Mesothelial cell of epicardium (in vitro differentiated cells): ENCODE measurements around the gene TAL1. TPM values are rescaled to one million over a fixed set of nuclear protein-coding genes. Genes with fewer than 3 reads are reported as not detected.

Experiments
- DNase-seq, 2 experiments: peaks; one replicate each; pipeline ENCODE4 v3.0.0; 2021; ENCODE audit warnings: low spot score in 2 of 2; ENCODE audit not compliant: unreplicated experiment in 2 of 2
- H3K27ac Mint-ChIP-seq: 2 replicates; pipeline ENCODE4 v1.8.0; 2021; ENCODE audit warnings: mixed read lengths
- H3K27me3 Mint-ChIP-seq: 2 replicates; pipeline ENCODE4 v1.8.0; 2021; ENCODE audit warnings: low read depth, mixed read lengths
- H3K36me3 Mint-ChIP-seq: 2 replicates; pipeline ENCODE4 v1.8.0; 2021; ENCODE audit warnings: mixed read lengths
- H3K4me1 Mint-ChIP-seq: 2 replicates; pipeline ENCODE4 v1.8.0; 2021; ENCODE audit warnings: mixed read lengths
- H3K4me3 Mint-ChIP-seq: 2 replicates; pipeline ENCODE4 v1.8.0; 2021; ENCODE audit warnings: mild to moderate bottlenecking, moderate library complexity, mixed read lengths
- H3K9me3 Mint-ChIP-seq: 2 replicates; pipeline ENCODE4 v1.8.0; 2021; ENCODE audit warnings: mixed read lengths
- total RNA-seq: library from RNA; stranded (reverse); gene quantifications from 3 replicates; pipeline ENCODE4 v1.2.1, GENCODE V29; 2021
- TF ChIP-seq, protein P1 (sequence below): fragments of 200-600 bp; sonication (generic); IDR thresholded peaks from one replicate; pipeline ENCODE4 v1.5.0; 2021; ENCODE audit warnings: antibody characterized with exemption; ENCODE audit not compliant: unreplicated experiment

The TAL1 gene
- total RNA-seq, 1 donor from 2014 or later: not detected

DNA sequence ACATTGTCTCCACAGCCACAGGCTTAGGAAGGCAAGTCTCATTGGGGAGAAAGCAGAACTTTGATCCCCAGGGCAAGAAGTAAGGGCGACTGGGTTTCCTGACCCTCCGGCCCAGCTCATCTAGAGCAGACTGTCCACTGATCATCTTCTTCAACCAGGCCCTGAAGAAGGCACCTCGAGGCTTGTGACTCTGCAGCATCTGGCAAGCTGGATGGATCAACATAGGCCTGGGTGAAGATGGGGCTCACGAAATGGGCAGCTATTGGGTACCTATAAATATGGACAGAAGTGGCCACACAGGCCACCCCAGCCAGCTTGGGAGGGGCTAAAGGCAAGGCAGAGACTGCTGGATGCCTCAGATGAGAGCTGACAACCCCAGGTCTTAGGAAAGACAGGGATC lies 13.0 kb downstream of the TAL1 start:
- H3K4me1 Mint-ChIP-seq: peaks cover 3% of the 10 kb centered on the region
- H3K4me3 Mint-ChIP-seq: no peak overlapping the region
- TF ChIP-seq, protein P1, sequence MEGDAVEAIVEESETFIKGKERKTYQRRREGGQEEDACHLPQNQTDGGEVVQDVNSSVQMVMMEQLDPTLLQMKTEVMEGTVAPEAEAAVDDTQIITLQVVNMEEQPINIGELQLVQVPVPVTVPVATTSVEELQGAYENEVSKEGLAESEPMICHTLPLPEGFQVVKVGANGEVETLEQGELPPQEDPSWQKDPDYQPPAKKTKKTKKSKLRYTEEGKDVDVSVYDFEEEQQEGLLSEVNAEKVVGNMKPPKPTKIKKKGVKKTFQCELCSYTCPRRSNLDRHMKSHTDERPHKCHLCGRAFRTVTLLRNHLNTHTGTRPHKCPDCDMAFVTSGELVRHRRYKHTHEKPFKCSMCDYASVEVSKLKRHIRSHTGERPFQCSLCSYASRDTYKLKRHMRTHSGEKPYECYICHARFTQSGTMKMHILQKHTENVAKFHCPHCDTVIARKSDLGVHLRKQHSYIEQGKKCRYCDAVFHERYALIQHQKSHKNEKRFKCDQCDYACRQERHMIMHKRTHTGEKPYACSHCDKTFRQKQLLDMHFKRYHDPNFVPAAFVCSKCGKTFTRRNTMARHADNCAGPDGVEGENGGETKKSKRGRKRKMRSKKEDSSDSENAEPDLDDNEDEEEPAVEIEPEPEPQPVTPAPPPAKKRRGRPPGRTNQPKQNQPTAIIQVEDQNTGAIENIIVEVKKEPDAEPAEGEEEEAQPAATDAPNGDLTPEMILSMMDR: no peak
- H3K27me3 Mint-ChIP-seq: peaks cover 19% of the 10 kb centered on the region
- no peak overlapping the region for H3K27ac Mint-ChIP-seq
- H3K9me3 Mint-ChIP-seq: no peaks in the 10 kb centered on the region
- DNase-seq: no peak
- no peaks in the 10 kb centered on the region for H3K36me3 Mint-ChIP-seq

DNA sequence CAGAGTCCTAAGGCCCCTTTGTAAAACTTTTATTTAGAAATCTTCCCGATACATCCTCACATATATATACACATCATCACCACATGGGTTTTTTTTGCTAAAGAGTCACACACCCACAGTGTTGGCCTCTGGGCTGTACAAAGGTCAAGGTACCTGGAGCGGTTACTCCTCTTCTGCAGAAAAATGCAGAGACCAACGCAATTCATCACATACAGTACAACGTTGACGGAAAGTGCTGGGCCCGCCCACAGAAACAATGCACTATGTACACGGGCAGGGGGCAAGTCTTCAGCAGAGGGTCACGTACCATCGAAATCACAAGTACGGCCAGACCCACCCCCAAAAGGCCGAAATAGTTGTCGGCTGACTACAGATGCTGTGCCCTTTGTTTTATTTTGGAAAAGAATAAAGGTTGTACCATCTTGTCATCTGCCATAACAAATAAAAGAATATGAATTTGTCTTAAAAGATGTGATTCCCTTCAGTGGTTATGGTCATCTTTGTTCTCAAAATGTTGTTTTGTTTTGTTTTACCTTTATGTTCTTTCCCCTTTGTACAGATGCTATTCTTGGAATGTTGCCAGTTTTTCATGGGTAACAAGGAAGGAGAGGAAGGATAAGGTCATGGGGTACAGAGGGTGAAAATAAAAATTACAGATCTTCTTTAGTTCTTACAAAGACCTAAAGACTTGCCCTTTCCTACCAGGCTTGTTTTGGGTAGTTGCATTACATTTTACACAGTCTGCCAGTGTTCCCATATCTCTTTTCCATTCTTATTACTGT lies 15.6 kb downstream of the TAL1 start:
- H3K4me1 Mint-ChIP-seq: peaks cover 3% of the 10 kb centered on the region
- H3K27ac Mint-ChIP-seq: no peak overlapping the region
- TF ChIP-seq, protein P1: no peak
- no peak overlapping the region for H3K4me3 Mint-ChIP-seq
- no peaks in the 10 kb centered on the region for H3K36me3 Mint-ChIP-seq
- DNase-seq: no peak
- no peaks in the 10 kb centered on the region for H3K9me3 Mint-ChIP-seq
- H3K27me3 Mint-ChIP-seq: peaks cover 19% of the 10 kb centered on the region

DNA sequence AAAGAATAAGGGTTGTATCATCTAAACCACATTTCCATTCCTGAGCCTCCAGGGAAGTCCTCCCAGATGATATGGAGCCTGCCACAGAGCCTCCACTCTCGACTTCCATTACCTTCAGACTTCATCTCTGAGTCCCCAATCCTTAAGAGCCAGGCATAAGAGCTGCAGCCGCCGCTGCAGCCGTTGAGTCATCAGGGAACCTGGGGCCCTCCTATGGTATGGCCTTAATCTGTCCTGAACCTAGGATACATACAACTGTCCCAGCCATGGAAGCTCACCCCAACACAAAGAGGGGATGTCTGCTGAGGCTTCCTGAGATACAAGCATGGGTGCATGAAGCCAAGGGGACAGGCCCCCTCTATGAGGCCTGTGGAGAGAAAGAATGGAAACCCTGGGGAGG lies 16.3 kb downstream of the TAL1 start:
- TF ChIP-seq, protein P1: no peak
- no peak overlapping the region for H3K4me3 Mint-ChIP-seq
- H3K27me3 Mint-ChIP-seq: peaks cover 21% of the 10 kb centered on the region

DNA sequence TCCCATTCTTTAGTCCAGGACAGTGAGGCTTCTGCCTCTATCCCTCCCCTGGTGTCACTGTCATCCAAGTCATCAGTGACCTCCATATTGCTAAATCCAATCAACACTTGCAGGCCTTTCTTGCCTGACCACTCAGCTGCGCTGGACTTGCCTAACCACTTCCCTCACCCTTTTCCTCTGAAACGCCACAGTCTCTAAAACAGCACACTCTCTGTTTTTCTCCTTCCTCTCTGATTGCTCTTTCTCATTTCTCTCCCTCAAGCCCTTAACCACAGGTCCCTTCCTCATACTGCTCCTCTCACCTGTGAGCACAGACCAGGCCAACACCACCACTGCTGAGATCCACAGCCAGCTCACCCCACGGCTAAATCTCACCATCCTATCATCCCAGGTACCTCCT lies 17.5 kb downstream of the TAL1 start:
- DNase-seq: no peak
- peaks cover 30% of the 10 kb centered on the region for H3K27me3 Mint-ChIP-seq
- no peaks in the 10 kb centered on the region for H3K36me3 Mint-ChIP-seq
- no peak overlapping the region for H3K4me3 Mint-ChIP-seq
- no peaks in the 10 kb centered on the region for H3K9me3 Mint-ChIP-seq
- H3K27ac Mint-ChIP-seq: no peak overlapping the region
- TF ChIP-seq, protein P1: no peak
- peaks cover 3% of the 10 kb centered on the region for H3K4me1 Mint-ChIP-seq

More for the DNA sequence above, 16.3 kb downstream of the TAL1 start:
- Mint-ChIP-seq H3K27ac (no peak overlapping the region), H3K4me1 (peaks cover 3% of the 10 kb centered on the region), H3K9me3 (no peaks in the 10 kb centered on the region), H3K36me3 (no peaks in the 10 kb centered on the region)
- no peak for DNase-seq

DNA sequence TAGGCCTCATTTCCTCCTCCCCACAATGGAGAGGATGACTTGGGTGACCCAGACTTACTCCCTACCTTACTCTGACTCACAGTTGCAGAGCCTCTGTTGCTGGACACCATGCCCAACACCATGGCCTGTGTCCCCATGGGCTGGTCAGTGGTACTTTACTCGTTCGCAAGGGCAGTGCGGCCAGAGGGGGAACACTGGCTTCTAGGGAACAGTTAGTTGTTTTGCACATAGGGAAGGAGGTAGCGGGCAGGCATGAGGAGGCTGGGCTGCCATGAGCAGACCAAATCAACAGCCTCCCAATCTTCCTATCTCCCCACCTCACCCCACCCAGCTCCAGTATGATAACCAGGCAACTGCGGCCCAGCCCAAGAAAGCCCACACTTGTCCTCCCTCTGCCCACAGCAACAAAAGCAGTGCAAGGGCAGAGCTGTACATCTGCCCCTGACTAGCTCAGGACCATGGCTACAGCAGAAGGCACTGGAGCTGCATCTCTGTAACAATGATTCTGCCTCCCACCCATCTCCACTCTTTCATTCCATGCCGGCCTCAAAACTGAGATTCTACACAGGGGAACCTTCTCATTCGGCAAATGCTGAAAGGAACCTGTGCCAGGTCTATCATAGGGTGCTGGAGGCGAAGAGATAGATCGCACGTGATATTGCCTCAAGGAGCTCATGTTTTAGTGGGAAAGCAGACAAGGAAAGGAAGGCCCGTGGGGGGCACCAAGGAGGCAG lies 18.6 kb downstream of the TAL1 start:
- Mint-ChIP-seq H3K4me3 (no peak overlapping the region), H3K27ac (no peak overlapping the region), H3K27me3 (peaks cover 31% of the 10 kb centered on the region), H3K36me3 (no peaks in the 10 kb centered on the region), H3K9me3 (no peaks in the 10 kb centered on the region), H3K4me1 (peaks cover 3% of the 10 kb centered on the region)
- DNase-seq: no peak
- TF ChIP-seq, protein P1: no peak
